IgD-negative memory B cell (primary cell): Measurements from ENCODE around the gene IRAK1. TPM values are rescaled to one million over a fixed set of nuclear protein-coding genes. Genes with fewer than 3 reads are reported as not detected.

Source experiments
- H3K27ac Mint-ChIP-seq, 3 donors: one replicate each; pipeline ENCODE4 v1.8.0; 2020 to 2022; ENCODE audit warnings: mild to moderate bottlenecking in 3 of 3, mixed read lengths in 3 of 3, moderate library complexity in 1 of 3
- H3K27me3 Mint-ChIP-seq: one replicate; pipeline ENCODE4 v1.8.0; 2021; ENCODE audit warnings: mixed read lengths
- H3K36me3 Mint-ChIP-seq: one replicate; pipeline ENCODE4 v1.8.0; 2020; ENCODE audit warnings: mild to moderate bottlenecking, mixed read lengths
- H3K4me1 Mint-ChIP-seq, 3 donors: one replicate each; pipeline ENCODE4 v1.8.0; 2020 to 2022; ENCODE audit warnings: mixed read lengths in 3 of 3, mild to moderate bottlenecking in 1 of 3
- H3K4me3 Mint-ChIP-seq, 4 donors: one replicate each; pipeline ENCODE4 v1.8.0; 2020 to 2022; ENCODE audit warnings: mild to moderate bottlenecking in 4 of 4, mixed read lengths in 4 of 4, moderate library complexity in 3 of 4
- H3K9me3 Mint-ChIP-seq, 3 donors: one replicate each; pipeline ENCODE4 v1.8.0; 2020 to 2021; ENCODE audit warnings: mixed read lengths in 3 of 3, mild to moderate bottlenecking in 1 of 3
- polyA plus RNA-seq: library from polyadenylated mRNA; unstranded; fragments of 300-500 nt; fragmentation: Illumina TruSeq; gene quantifications from one replicate; pipeline ENCODE4 v1.2.3, GENCODE V29; 2021

IRAK1 gene
- polyA plus RNA-seq, 1 donor from 2014 or later = 110 TPM

GRCh38 chrX:154048398-154048797 is 28.7 kb upstream of the IRAK1 start:
- Mint-ChIP-seq H3K36me3 (no peaks in the 10 kb centered on the region), H3K4me3 (no peak overlapping the region), H3K27me3 (peaks cover 1% of the 10 kb centered on the region), H3K27ac (peak overlapping the region in 1 of 3 donors; percentile 89), H3K4me1 (peaks cover 11 to 13% (median 11%) of the 10 kb centered on the region in 3 donors), H3K9me3 (peaks cover 0 to 2% (median 0%) of the 10 kb centered on the region in 3 donors)

GRCh38 chrX:154046940-154047610 is 27.4 kb upstream of the IRAK1 start:
- Mint-ChIP-seq H3K4me3 (no peak overlapping the region), H3K27ac (peak overlapping the region in 1 of 3 donors; percentile 38), H3K27me3 (peaks cover under 1% of the 10 kb centered on the region), H3K36me3 (no peaks in the 10 kb centered on the region), H3K9me3 (peaks cover 0 to 2% (median 0%) of the 10 kb centered on the region in 3 donors), H3K4me1 (peaks cover 10 to 13% (median 11%) of the 10 kb centered on the region in 3 donors)

DNA sequence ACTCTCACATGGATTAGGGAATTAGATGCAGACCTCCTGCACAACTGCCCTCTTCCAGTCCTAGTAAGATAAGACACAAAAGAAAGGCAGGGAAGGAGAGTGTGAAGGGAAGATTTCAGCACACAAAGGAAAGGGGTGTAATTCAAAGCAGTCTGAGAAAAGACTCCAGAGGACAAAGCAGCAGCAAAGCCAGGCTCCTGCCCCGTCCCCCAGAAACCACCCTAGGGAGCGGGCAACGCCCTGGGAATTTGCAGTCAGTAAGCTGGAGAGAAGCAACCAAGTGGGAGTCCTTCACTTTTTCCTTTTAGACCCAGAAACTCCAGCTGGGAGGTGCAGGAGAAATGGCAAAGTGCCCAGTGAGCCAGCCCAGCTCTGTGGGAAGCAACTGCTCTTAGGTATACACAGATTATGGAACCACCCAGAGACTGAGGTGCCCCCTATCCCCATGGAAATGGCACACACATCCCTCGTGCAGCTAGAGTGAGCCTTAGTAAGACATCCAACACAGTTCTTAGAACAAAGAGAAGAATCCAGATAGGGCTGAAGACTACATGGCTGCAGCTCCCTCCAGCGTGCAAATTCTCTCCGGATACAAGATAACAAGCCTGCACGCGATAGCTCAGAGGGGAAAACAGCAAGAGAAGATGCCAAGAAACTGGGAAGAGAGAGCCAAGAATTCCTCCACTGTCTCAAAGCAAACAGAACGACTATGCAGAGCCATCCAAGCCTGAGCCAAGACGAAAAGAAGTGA is 26.5 kb upstream of the IRAK1 start:
- Mint-ChIP-seq H3K9me3 (peaks cover 0 to 2% (median 0%) of the 10 kb centered on the region in 3 donors), H3K36me3 (no peaks in the 10 kb centered on the region), H3K27ac (peak overlapping the region in 1 of 3 donors; percentile 16), H3K27me3 (no peaks in the 10 kb centered on the region), H3K4me1 (peaks cover 3 to 15% (median 11%) of the 10 kb centered on the region in 3 donors), H3K4me3 (no peak overlapping the region)

- Mint-ChIP-seq H3K36me3 (no peaks in the 10 kb centered on the region), H3K4me1 (peaks cover 0 to 18% (median 11%) of the 10 kb centered on the region in 3 donors), H3K4me3 (no peak overlapping the region), H3K27ac (no peak overlapping the region), H3K9me3 (peaks cover 0 to 2% (median 0%) of the 10 kb centered on the region in 3 donors), H3K27me3 (no peaks in the 10 kb centered on the region)
These were observed 24.4 kb upstream of the IRAK1 start for GRCh38 chrX:154044091-154044490.

GRCh38 chrX:154043003-154043763 is 23.5 kb upstream of the IRAK1 start:
- Mint-ChIP-seq H3K4me3 (no peak overlapping the region), H3K27ac (peak overlapping the region in 1 of 3 donors; percentile 79), H3K4me1 (peaks cover 0 to 20% (median 15%) of the 10 kb centered on the region in 3 donors), H3K9me3 (no peaks in the 10 kb centered on the region), H3K27me3 (no peaks in the 10 kb centered on the region), H3K36me3 (no peaks in the 10 kb centered on the region)

- peak overlapping the region in 1 of 3 donors; percentile 32 for H3K27ac Mint-ChIP-seq
- no peaks in the 10 kb centered on the region for H3K27me3 Mint-ChIP-seq
- H3K4me3 Mint-ChIP-seq = peak overlapping the region in 1 of 4 donors; percentile 8
These were observed 21.2 kb upstream of the IRAK1 start for GRCh38 chrX:154040863-154041262.

GRCh38 chrX:154040307-154040756 is 20.6 kb upstream of the IRAK1 start:
- H3K36me3 Mint-ChIP-seq = no peaks in the 10 kb centered on the region
- no peak overlapping the region for H3K4me3 Mint-ChIP-seq
- H3K27ac Mint-ChIP-seq = peak overlapping the region in 1 of 3 donors; percentile 24

More at GRCh38 chrX:154040863-154041262, 21.2 kb upstream of the IRAK1 start:
- peaks cover 0 to 19% (median 13%) of the 10 kb centered on the region in 3 donors for H3K4me1 Mint-ChIP-seq
- no peaks in the 10 kb centered on the region for H3K36me3 Mint-ChIP-seq
- H3K9me3 Mint-ChIP-seq = no peaks in the 10 kb centered on the region

GRCh38 chrX:154039577-154039976 is 19.9 kb upstream of the IRAK1 start:
- Mint-ChIP-seq H3K9me3 (no peaks in the 10 kb centered on the region), H3K27me3 (no peaks in the 10 kb centered on the region), H3K27ac (peak overlapping the region in 1 of 3 donors; percentile 20), H3K36me3 (no peaks in the 10 kb centered on the region), H3K4me1 (peaks cover 0 to 19% (median 13%) of the 10 kb centered on the region in 3 donors), H3K4me3 (no peak overlapping the region)

More at GRCh38 chrX:154040307-154040756, 20.6 kb upstream of the IRAK1 start:
- H3K27me3 Mint-ChIP-seq = no peaks in the 10 kb centered on the region
- H3K9me3 Mint-ChIP-seq = no peaks in the 10 kb centered on the region
- peaks cover 0 to 19% (median 13%) of the 10 kb centered on the region in 3 donors for H3K4me1 Mint-ChIP-seq

DNA sequence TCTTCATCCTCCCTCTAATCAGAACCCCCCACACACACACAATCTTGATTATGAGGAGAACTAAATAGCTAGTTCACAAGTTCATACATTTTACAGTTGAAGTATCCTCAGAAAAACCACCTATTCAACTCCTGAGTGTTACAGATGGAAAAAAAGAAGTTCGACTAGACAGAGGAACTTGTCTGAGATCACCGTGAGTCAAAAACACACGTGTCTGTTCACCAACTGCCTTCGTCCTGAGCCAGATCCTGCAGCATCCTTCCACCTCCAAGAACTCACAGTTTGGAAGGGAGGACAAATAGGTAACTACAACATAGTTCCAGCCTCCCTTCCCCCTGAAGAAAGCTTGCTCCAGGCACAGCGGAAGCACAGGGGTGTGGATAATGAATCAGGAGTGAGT is 19.0 kb upstream of the IRAK1 start:
- peak overlapping the region in 1 of 3 donors; percentile 31 for H3K27ac Mint-ChIP-seq

DNA sequence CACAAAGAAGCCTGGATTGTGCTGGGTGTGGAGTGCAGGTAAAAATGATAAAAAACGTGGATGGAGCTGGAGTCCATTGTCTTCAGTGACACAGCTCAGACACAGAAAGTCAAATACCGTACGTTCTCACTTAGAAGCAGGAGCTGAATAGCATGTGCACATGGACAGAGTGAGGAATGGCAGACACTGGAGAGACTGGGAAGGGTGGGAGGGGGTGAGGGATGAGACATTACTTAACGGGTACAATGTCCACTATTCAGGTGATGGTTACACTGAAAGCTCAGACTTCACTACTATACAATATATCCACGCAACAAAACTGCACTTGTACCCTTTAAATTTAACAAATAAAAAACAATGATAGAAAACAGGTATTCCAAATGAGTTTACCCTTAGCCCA is 18.1 kb upstream of the IRAK1 start:
- Mint-ChIP-seq H3K4me3 (peak overlapping the region in 1 of 4 donors; percentile 12), H3K27ac (no peak overlapping the region), H3K4me1 (peaks cover 0 to 19% (median 15%) of the 10 kb centered on the region in 3 donors)

More for the DNA sequence above, 19.0 kb upstream of the IRAK1 start:
- Mint-ChIP-seq H3K4me3 (peak overlapping the region in 1 of 4 donors; percentile 17), H3K9me3 (no peaks in the 10 kb centered on the region), H3K27me3 (no peaks in the 10 kb centered on the region), H3K36me3 (no peaks in the 10 kb centered on the region), H3K4me1 (peaks cover 0 to 19% (median 15%) of the 10 kb centered on the region in 3 donors)

DNA sequence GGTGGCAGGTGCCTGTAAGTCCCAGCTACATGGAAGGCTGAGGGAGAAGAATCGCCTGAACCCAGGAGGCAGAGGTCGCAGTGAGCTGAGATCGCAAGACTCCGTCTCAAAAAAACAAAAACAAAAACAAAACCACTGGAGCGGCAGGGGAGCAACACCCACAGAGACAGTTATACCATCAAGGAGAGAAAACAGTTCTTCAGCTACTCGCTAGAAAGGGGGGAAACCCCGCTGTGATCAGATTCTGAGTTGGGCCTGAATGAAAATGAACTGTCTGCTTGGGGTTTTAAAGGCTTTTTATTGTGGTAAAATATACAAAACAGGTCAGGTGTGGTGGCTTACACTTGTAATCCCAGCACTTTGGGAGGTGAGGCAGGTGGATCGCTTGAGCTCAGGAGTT is 16.8 kb upstream of the IRAK1 start:
- Mint-ChIP-seq H3K36me3 (no peaks in the 10 kb centered on the region), H3K4me1 (peaks cover 0 to 17% (median 15%) of the 10 kb centered on the region in 3 donors), H3K9me3 (no peaks in the 10 kb centered on the region), H3K4me3 (no peak overlapping the region), H3K27me3 (no peaks in the 10 kb centered on the region), H3K27ac (peak overlapping the region in 1 of 3 donors; percentile 95)

More for the DNA sequence above, 18.1 kb upstream of the IRAK1 start:
- Mint-ChIP-seq H3K9me3 (no peaks in the 10 kb centered on the region), H3K27me3 (no peaks in the 10 kb centered on the region), H3K36me3 (no peaks in the 10 kb centered on the region)

DNA sequence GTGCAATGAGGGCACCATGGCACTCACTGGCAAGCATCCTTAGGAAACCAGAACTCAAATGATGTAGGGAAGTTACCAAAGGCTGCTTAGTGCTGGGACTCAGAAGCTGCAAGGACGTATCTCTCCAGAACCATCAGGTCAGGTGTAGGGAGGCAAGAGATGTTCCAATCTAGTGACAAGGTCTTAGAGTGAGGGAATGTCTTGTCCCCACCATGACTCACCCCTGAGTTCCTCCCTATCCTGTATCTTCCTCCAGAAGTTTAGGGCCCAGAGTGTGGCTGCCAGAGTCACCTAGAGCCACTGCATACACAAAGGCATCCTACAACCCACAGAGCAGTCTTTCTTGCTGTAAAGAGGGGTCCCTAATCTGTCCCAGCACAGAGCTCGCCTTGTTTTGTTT is 14.1 kb upstream of the IRAK1 start:
- H3K4me3 Mint-ChIP-seq = no peak overlapping the region
- H3K36me3 Mint-ChIP-seq = peaks cover 2% of the 10 kb centered on the region
- H3K4me1 Mint-ChIP-seq = peaks cover 0 to 11% (median 5%) of the 10 kb centered on the region in 3 donors
- peaks cover under 1% of the 10 kb centered on the region for H3K27me3 Mint-ChIP-seq
- H3K9me3 Mint-ChIP-seq = no peaks in the 10 kb centered on the region
- H3K27ac Mint-ChIP-seq = no peak overlapping the region

DNA sequence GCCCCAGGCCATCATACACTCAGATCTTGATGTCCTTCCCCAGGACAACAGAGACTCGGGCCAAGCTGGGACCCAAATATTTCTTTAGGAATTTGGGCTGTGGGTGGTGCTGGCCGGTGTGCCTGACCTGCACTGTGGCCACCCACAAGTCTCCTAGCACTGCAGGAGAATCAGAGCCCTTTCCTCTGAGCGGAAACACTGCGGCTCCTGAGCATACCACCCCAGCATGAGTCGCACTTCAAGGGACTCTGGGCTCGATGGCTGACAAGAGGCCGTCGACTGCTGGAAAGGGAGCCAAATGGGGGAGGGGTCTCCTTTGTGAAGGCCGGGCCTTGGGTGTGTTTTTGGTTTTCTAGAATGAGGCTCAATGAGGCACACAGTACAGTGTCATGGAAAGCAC is 13.0 kb upstream of the IRAK1 start:
- H3K27ac Mint-ChIP-seq = no peak overlapping the region
- no peaks in the 10 kb centered on the region for H3K9me3 Mint-ChIP-seq
- H3K36me3 Mint-ChIP-seq = peaks cover 2% of the 10 kb centered on the region
- H3K4me3 Mint-ChIP-seq = no peak overlapping the region
- peaks cover 2% of the 10 kb centered on the region for H3K27me3 Mint-ChIP-seq
- peaks cover 0 to 8% (median 6%) of the 10 kb centered on the region in 3 donors for H3K4me1 Mint-ChIP-seq

GRCh38 chrX:154032160-154032559 is 12.5 kb upstream of the IRAK1 start:
- Mint-ChIP-seq H3K36me3 (peaks cover 2% of the 10 kb centered on the region), H3K27ac (peak overlapping the region in 2 of 3 donors; percentile 50 to 78), H3K9me3 (no peaks in the 10 kb centered on the region), H3K4me1 (peaks cover 0 to 8% (median 6%) of the 10 kb centered on the region in 3 donors), H3K27me3 (peaks cover 2% of the 10 kb centered on the region), H3K4me3 (no peak overlapping the region)
